ENCODE data around the gene CERS4. TPM values are rescaled to one million over a fixed set of nuclear protein-coding genes. Genes with fewer than 3 reads are reported as not detected.

The CERS4 gene
- total and polyA plus RNA-seq, 2 experiments from 2014 or later: 68.5 to 109 TPM

- no peak overlapping the region for H3K4me3 ChIP-seq
- H2AFZ ChIP-seq: no peak overlapping the region
- H3K4me1 ChIP-seq (ENCODE audit: insufficient read depth): no peaks in the 10 kb centered on the region
- Mint-ChIP-seq H3K4me3 (no peak overlapping the region), H3K27ac (no peak overlapping the region), H3K4me1 (no peaks in the 10 kb centered on the region), H3K36me3 (ENCODE audit: low read depth) (peaks cover 28% of the 10 kb centered on the region), H3K9me3 (peaks cover 6% of the 10 kb centered on the region; the same call in 2 of the 3 replicates), H3K27me3 (ENCODE audit: insufficient read depth, low read depth, poor library complexity) (peaks cover 5% of the 10 kb centered on the region)
- H3K27ac ChIP-seq (ENCODE audit: low read depth): no peak overlapping the region
- peaks cover 20% of the 10 kb centered on the region for H4K20me1 ChIP-seq (replicated peaks; ENCODE audit: insufficient read depth)
- TF ChIP-seq JUNB (IDR thresholded peaks at IDR 0.05; ENCODE audit: unreplicated experiment): no peak
- TF ChIP-seq, protein P1, sequence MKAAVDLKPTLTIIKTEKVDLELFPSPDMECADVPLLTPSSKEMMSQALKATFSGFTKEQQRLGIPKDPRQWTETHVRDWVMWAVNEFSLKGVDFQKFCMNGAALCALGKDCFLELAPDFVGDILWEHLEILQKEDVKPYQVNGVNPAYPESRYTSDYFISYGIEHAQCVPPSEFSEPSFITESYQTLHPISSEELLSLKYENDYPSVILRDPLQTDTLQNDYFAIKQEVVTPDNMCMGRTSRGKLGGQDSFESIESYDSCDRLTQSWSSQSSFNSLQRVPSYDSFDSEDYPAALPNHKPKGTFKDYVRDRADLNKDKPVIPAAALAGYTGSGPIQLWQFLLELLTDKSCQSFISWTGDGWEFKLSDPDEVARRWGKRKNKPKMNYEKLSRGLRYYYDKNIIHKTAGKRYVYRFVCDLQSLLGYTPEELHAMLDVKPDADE (IDR thresholded peaks at IDR 0.05): no peak
- TF ChIP-seq CREB1 (CRISPR knock-in tag; IDR thresholded peaks at IDR 0.05; ENCODE audit: low read depth): no peak
- TF ChIP-seq POLR2AphosphoS5 (IDR thresholded peaks at IDR 0.05; ENCODE audit: low read depth): no peak
- TF ChIP-seq ZNF331 (CRISPR knock-in tag; IDR thresholded peaks at IDR 0.05; ENCODE audit: low read depth): no peak
- no peak for TF ChIP-seq STAT1 (IDR thresholded peaks at IDR 0.05; ENCODE audit: unreplicated experiment)
- no peak for TF ChIP-seq ZNF114 (CRISPR knock-in tag; IDR thresholded peaks at IDR 0.05)
- no peak for TF ChIP-seq ZNF462 (CRISPR knock-in tag; IDR thresholded peaks at IDR 0.05)
- no peak for TF ChIP-seq NANOG (IDR thresholded peaks at IDR 0.05; ENCODE audit: borderline replicate concordance)
- TF ChIP-seq, protein P2, sequence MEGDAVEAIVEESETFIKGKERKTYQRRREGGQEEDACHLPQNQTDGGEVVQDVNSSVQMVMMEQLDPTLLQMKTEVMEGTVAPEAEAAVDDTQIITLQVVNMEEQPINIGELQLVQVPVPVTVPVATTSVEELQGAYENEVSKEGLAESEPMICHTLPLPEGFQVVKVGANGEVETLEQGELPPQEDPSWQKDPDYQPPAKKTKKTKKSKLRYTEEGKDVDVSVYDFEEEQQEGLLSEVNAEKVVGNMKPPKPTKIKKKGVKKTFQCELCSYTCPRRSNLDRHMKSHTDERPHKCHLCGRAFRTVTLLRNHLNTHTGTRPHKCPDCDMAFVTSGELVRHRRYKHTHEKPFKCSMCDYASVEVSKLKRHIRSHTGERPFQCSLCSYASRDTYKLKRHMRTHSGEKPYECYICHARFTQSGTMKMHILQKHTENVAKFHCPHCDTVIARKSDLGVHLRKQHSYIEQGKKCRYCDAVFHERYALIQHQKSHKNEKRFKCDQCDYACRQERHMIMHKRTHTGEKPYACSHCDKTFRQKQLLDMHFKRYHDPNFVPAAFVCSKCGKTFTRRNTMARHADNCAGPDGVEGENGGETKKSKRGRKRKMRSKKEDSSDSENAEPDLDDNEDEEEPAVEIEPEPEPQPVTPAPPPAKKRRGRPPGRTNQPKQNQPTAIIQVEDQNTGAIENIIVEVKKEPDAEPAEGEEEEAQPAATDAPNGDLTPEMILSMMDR (conservative IDR thresholded peaks at IDR 0.05; ENCODE audit: low read depth in 2 of 2): no peak
- DNase-seq (ENCODE audit: low spot score) (no peak), ATAC-seq (no peak)
- no peaks in the 10 kb centered on the region for H3K27me3 ChIP-seq (ENCODE audit: insufficient read depth)
- H3F3A ChIP-seq (replicated peaks; ENCODE audit: low read depth): no peaks in the 10 kb centered on the region
- peaks cover 51% of the 10 kb centered on the region for H3K79me2 ChIP-seq (replicated peaks; ENCODE audit: insufficient read depth)
- no peak overlapping the region for H3K4me2 ChIP-seq
- H3K9me2 ChIP-seq (ENCODE audit: insufficient read depth): no peaks in the 10 kb centered on the region
- H3K36me3 ChIP-seq (ENCODE audit: insufficient read depth): no peaks in the 10 kb centered on the region
Measured at GRCh38 chr19:8233370-8233769, 24.2 kb downstream of the CERS4 start.
